ENCODE data around the gene BDP1.
"Not testable (repeated sequence)": the region's sequence is repeated elsewhere in the genome, so short reads cannot be mapped to it uniquely, and the experiment has no call there.

Gene BDP1

GRCh38 chr5:71563161-71563560 is 107.7 kb downstream of the BDP1 start:
- in situ Hi-C loops (cut with MboI; ENCODE audit: low sequenced_read_pairs) = no loop called here

- in situ Hi-C loops (cut with MboI; ENCODE audit: low sequenced_read_pairs) = no loop called here
Measured at GRCh38 chr5:71564895-71565294, 109.4 kb downstream of the BDP1 start.

- in situ Hi-C loops (cut with MboI; ENCODE audit: low sequenced_read_pairs) = no loop called here
Measured at GRCh38 chr5:71569748-71570509, 114.5 kb downstream of the BDP1 start.

- in situ Hi-C loops (cut with MboI; ENCODE audit: low sequenced_read_pairs) = not testable (repeated sequence)
Measured at GRCh38 chr5:71571811-71572210, 116.4 kb downstream of the BDP1 start.

GRCh38 chr5:71573591-71573990 is 118.1 kb downstream of the BDP1 start:
- in situ Hi-C loops (cut with MboI; ENCODE audit: low sequenced_read_pairs) = no loop called here

GRCh38 chr5:71575588-71575987 is 120.1 kb downstream of the BDP1 start:
- in situ Hi-C loops (cut with MboI; ENCODE audit: low sequenced_read_pairs) = not testable (repeated sequence)

GRCh38 chr5:71576241-71576640 is 120.8 kb downstream of the BDP1 start:
- in situ Hi-C loops (cut with MboI; ENCODE audit: low sequenced_read_pairs) = no loop called here

GRCh38 chr5:71577839-71578238 is 122.4 kb downstream of the BDP1 start:
- in situ Hi-C loops (cut with MboI; ENCODE audit: low sequenced_read_pairs) = not testable (repeated sequence)

- in situ Hi-C loops (cut with MboI; ENCODE audit: low sequenced_read_pairs) = no loop called here
Measured at GRCh38 chr5:71582945-71583584, 127.6 kb downstream of the BDP1 start.

GRCh38 chr5:71586052-71586940 is 130.8 kb downstream of the BDP1 start:
- in situ Hi-C loops (cut with MboI; ENCODE audit: low sequenced_read_pairs) = no loop called here

GRCh38 chr5:71586941-71587765 is 131.7 kb downstream of the BDP1 start, which contains the start of gene MCCC2:
Gene MCCC2 (plus strand): TSS chr5:71587340. CDS start chr5:71587426, 86 bp downstream.
- in situ Hi-C loops (cut with MboI; ENCODE audit: low sequenced_read_pairs) = no loop called here

- in situ Hi-C loops (cut with MboI; ENCODE audit: low sequenced_read_pairs) = no loop called here
Measured at GRCh38 chr5:71587766-71588532, 132.5 kb downstream of the BDP1 start.

GRCh38 chr5:71588533-71588885 is 133.1 kb downstream of the BDP1 start:
- in situ Hi-C loops (cut with MboI; ENCODE audit: low sequenced_read_pairs) = no loop called here

- in situ Hi-C loops (cut with MboI; ENCODE audit: low sequenced_read_pairs) = no loop called here
Measured at GRCh38 chr5:71589903-71590302, 134.5 kb downstream of the BDP1 start.

GRCh38 chr5:71591100-71591499 is 135.6 kb downstream of the BDP1 start:
- in situ Hi-C loops (cut with MboI; ENCODE audit: low sequenced_read_pairs) = no loop called here

GRCh38 chr5:71596169-71596568 is 140.7 kb downstream of the BDP1 start:
- in situ Hi-C loops (cut with MboI; ENCODE audit: low sequenced_read_pairs) = no loop called here

- in situ Hi-C loops (cut with MboI; ENCODE audit: low sequenced_read_pairs) = no loop called here
Measured at GRCh38 chr5:71597001-71597400, 141.6 kb downstream of the BDP1 start.

GRCh38 chr5:71600783-71601182 is 145.3 kb downstream of the BDP1 start:
- in situ Hi-C loops (cut with MboI; ENCODE audit: low sequenced_read_pairs) = no loop called here

GRCh38 chr5:71601222-71602026 is 146.0 kb downstream of the BDP1 start:
- in situ Hi-C loops (cut with MboI; ENCODE audit: low sequenced_read_pairs) = no loop called here

All from hTERT RPE-1 (cell line).